Brain microvascular endothelial cell (primary cell): Measurements from ENCODE around the gene EME2.

Experiments
- DNase-seq: peaks from one replicate; pipeline ENCODE4 v3.0.0-alpha.2; 2020
- H3K27ac ChIP-seq: fragments of 250-450 bp; sonication (Bioruptor Pico); 2 replicates; pipeline ENCODE4 v1.5.1; 2020; ENCODE audit warnings: mild to moderate bottlenecking, moderate library complexity
- H3K27me3 ChIP-seq: fragments of 250-450 bp; sonication (Bioruptor Pico); replicated peaks from 2 replicates; pipeline ENCODE4 v1.5.1; 2020; ENCODE audit warnings: mild to moderate bottlenecking
- H3K36me3 ChIP-seq: fragments of 250-450 bp; sonication (Bioruptor Pico); replicated peaks from 2 replicates; pipeline ENCODE4 v1.5.1; 2020; ENCODE audit warnings: mild to moderate bottlenecking
- H3K4me3 ChIP-seq: 2 replicates; pipeline ENCODE4 v1.5.1; 2011; ENCODE audit warnings: low read depth, mild to moderate bottlenecking, control low read depth, low read length, moderate library complexity
- in situ Hi-C: cut with HindIII; loops from 2 replicates; pipeline ENCODE4 v1.10.0; 2017; ENCODE audit warnings: low sequenced_read_pairs, low pct_ligation_motif_present
- TF ChIP-seq, protein P1 (sequence below): IDR thresholded peaks from 2 replicates; pipeline ENCODE4 v1.5.1; 2011; ENCODE audit warnings: low read depth, mild to moderate bottlenecking, moderate library complexity, low read length, control low read depth, inconsistent platforms; ENCODE audit errors: missing control alignments

Gene EME2

DNA sequence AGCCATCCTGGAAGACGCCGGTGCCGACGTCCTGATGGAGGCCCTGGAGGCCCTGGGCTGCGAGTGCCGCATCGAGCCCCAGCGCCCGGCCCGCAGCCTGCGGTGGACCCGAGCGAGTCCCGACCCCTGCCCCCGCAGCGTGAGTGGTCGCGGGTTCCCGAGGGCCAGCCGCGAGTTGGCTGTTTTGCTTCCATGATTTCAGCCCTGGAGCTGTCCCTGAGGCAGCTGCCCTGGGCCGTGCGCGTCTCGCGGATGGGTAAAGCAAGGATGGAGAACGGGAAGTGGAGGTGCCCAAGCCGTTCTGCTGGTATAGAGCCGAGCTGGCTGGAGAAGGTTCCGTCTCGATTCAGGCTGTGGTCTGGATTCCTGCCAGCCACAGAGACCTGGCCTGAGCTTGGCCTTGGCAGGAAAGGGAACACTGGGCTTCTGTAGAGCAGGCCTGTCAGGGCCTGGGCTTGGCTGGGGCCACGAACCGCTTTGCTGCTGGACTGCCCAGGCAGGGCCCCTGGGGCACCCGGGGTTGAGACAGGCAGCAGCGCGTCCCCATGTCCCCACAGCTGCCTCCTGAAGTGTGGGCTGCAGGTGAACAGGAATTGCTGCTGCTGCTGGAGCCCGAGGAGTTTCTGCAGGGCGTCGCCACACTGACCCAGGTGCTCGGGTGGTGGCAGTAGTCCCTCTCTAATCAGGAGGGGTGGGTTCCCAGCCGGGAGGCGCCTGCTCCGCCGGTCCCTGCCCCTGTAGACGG lies 1.3 kb downstream of the EME2 start:
- DNase-seq, result no peak
- H3K4me3 ChIP-seq, result peak overlapping the region; percentile 79
- no peaks in the 10 kb centered on the region for H3K27me3 ChIP-seq
- TF ChIP-seq, protein P1, sequence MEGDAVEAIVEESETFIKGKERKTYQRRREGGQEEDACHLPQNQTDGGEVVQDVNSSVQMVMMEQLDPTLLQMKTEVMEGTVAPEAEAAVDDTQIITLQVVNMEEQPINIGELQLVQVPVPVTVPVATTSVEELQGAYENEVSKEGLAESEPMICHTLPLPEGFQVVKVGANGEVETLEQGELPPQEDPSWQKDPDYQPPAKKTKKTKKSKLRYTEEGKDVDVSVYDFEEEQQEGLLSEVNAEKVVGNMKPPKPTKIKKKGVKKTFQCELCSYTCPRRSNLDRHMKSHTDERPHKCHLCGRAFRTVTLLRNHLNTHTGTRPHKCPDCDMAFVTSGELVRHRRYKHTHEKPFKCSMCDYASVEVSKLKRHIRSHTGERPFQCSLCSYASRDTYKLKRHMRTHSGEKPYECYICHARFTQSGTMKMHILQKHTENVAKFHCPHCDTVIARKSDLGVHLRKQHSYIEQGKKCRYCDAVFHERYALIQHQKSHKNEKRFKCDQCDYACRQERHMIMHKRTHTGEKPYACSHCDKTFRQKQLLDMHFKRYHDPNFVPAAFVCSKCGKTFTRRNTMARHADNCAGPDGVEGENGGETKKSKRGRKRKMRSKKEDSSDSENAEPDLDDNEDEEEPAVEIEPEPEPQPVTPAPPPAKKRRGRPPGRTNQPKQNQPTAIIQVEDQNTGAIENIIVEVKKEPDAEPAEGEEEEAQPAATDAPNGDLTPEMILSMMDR, result no peak
- in situ Hi-C loops, result no loop called here
- H3K27ac ChIP-seq, result peak overlapping the region; percentile 63
- peaks cover 35% of the 10 kb centered on the region for H3K36me3 ChIP-seq

DNA sequence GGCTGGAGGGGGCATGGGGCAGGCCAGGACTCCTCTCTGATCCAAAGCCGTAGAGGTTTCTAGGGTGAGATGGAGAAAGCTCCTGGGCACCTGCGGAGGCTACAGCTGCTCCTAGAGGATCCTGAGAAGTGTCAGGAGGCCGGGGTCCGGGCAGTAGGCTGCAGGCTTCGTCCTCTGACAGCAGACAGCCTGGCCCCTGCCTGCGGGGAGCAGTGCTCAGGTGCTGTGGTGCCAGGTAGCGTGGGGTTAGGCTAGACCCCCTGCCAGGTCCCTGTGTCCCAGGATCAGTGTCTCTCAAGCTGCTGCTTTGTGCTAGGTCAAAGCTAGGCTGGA lies 1.8 kb downstream of the EME2 start:
- Histone ChIP-seq H3K27me3 (no peaks in the 10 kb centered on the region), H3K27ac (no peak overlapping the region), H3K4me3 (no peak overlapping the region), H3K36me3 (peaks cover 29% of the 10 kb centered on the region)
- DNase-seq, result no peak
- TF ChIP-seq, protein P1, result no peak
- in situ Hi-C loops, result no loop called here

DNA sequence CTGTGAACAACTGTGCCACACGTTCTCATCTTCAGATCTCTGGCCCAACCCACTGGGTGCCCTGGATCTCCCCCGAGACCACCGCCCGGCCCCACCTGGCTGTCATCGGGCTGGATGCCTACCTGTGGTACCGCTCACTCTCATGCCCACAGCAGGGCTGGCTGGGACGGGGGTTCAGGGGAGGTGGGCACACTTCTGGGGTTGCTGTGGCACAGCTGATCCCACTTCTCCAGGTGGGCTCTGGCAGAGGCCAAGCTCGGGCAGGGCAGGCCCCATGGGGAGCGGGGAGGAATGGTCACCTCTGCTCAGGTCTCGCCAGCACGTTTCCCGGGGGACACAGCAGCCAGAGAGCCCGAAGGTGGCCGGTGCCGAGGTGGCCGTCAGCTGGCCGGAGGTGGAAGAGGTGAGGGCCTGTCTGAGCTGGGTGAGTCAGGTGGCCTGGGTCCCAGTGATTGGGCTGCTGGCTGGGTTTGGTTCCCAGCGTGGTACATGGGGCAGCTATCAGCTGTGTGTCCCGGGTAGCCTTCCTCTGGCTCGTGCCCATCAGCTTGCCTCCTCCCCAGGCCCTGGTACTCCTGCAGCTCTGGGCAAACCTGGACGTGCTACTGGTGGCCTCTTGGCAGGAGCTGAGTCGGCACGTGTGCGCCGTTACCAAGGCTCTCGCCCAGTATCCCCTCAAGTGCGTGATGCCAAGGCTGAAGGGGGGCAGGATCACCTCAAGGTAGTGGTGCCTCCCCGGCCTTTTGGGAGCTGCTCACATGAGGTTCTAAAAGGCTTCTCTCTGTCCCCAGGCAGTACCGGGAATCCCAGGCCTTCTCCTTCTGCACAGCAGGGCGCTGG lies 2.6 kb downstream of the EME2 start:
- TF ChIP-seq, protein P1, result no peak
- no peak for DNase-seq
- H3K27me3 ChIP-seq, result no peaks in the 10 kb centered on the region
- H3K27ac ChIP-seq, result no peak overlapping the region
- in situ Hi-C loops, result no loop called here
- H3K36me3 ChIP-seq, result peaks cover 32% of the 10 kb centered on the region
- no peak overlapping the region for H3K4me3 ChIP-seq

DNA sequence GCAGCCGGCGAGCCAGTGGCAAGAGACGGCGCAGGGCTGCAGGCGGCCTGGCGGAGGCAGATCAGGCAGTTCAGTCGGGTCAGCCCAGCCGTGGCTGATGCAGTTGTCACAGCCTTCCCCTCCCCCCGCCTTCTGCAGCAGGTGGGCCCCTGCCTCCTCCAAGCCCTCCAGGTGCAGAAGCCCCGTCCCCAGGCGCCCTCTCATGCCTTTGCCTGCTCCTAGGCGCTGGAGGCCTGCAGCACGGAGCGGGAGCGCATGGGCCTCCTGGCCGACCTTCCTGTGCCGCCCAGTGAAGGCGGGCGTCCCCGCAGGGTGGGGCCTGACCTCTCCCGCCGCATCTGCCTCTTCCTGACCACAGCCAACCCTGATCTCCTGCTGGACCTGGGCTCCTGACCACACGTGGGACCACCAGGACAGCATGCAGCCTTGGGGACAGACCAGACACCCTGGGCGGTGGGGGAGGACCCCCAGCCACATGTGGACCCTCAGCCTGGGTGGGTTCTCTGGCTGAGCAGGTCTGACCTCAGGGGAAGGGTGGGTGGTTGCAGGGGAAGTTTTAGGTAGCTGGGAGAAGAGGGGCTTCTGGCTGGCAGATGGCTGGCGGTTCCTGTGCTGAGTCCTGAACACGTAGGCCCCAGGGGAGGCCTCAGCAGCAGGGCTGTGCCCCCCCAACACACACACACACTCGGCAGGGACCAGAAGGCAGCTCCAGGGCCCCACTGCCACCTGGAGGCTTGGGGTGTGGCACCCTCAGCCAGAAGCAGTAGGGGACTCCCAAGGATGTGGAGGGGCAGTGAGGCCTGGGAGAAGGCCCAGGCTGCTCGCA lies 3.4 kb downstream of the EME2 start:
- Histone ChIP-seq H3K4me3 (no peak overlapping the region), H3K27ac (no peak overlapping the region), H3K36me3 (peaks cover 37% of the 10 kb centered on the region), H3K27me3 (no peaks in the 10 kb centered on the region)
- DNase-seq, result no peak
- in situ Hi-C loops, result no loop called here
- TF ChIP-seq, protein P1, result no peak

DNA sequence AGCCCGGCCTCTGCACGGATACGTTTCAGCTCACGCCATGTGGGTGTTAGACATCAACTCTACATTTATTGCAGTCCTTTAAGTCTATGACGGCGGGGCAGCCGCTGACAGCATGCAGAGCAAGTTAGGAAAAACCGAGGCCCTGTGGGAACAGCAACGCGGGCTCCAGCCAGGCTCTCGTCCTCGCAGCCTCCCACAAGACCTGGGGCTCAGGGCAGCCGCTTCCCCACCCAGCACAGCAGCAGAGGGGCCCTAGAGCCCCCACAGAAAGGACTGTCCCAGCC lies 4.0 kb downstream of the EME2 start:
- TF ChIP-seq, protein P1, result no peak
- no peak overlapping the region for H3K27ac ChIP-seq
- H3K27me3 ChIP-seq, result no peaks in the 10 kb centered on the region
- peaks cover 39% of the 10 kb centered on the region for H3K36me3 ChIP-seq
- H3K4me3 ChIP-seq, result no peak overlapping the region
- in situ Hi-C loops, result no loop called here
- DNase-seq, result no peak
